Panc1 (cell line): ENCODE measurements around the gene CYB5B.
"Not testable (repeated sequence)": the region's sequence is repeated elsewhere in the genome, so short reads cannot be mapped to it uniquely, and the experiment has no call there.

Experiments
- REST ChIP-seq, 2 experiments: IDR thresholded peaks; 2 replicates each; pipeline ENCODE4 v1.6.1; 2011 to 2012; ENCODE audit warnings: low read depth in 2 of 2, control low read depth in 1 of 2, low read length in 1 of 2, mild to moderate bottlenecking in 1 of 2, moderate library complexity in 1 of 2; ENCODE audit not compliant: insufficient read depth in 1 of 2
- SIN3A ChIP-seq: IDR thresholded peaks from 2 replicates; pipeline ENCODE4 v1.6.1; 2012; ENCODE audit warnings: low read depth, mild to moderate bottlenecking, low read length, moderate library complexity, borderline replicate concordance; ENCODE audit not compliant: insufficient read depth
- TF ChIP-seq, protein P1 (sequence below): fragments of 450-650 bp; IDR thresholded peaks from 2 replicates; pipeline ENCODE4 v1.5.1; 2017; ENCODE audit warnings: mild to moderate bottlenecking

DNA sequence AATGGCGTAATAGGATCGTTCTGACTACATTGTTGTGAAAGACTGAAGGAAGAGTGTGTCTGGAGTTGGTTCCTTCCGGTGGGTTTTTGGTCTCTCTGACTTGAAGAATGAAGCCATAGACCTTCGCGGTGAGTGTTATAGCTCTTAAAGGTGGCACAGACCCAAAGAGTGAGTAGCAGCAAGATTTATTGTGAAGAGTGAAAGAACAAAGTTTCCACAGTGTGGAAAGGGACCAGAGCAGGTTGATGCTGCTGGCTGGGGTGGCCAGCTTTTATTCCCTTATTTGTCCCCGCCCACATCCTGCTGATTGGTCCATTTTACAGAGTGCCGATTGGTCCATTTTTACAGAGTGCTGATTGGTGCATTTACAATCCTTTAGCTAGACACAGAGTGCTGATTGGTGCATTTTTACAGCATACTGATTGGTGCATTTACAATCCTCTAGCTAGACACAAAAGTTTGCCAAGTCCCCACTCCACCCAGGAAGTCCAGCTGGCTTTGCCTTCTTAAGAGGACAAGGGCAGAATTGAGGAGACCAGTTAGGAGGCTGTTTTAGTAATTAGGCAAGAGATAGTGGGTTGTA is 4.7 kb downstream of the CYB5B start:
- TF ChIP-seq, protein P1, sequence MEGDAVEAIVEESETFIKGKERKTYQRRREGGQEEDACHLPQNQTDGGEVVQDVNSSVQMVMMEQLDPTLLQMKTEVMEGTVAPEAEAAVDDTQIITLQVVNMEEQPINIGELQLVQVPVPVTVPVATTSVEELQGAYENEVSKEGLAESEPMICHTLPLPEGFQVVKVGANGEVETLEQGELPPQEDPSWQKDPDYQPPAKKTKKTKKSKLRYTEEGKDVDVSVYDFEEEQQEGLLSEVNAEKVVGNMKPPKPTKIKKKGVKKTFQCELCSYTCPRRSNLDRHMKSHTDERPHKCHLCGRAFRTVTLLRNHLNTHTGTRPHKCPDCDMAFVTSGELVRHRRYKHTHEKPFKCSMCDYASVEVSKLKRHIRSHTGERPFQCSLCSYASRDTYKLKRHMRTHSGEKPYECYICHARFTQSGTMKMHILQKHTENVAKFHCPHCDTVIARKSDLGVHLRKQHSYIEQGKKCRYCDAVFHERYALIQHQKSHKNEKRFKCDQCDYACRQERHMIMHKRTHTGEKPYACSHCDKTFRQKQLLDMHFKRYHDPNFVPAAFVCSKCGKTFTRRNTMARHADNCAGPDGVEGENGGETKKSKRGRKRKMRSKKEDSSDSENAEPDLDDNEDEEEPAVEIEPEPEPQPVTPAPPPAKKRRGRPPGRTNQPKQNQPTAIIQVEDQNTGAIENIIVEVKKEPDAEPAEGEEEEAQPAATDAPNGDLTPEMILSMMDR = not testable (repeated sequence)
- TF ChIP-seq REST (IDR thresholded peaks at IDR 0.05; ENCODE audit: insufficient read depth in 1 of 2, low read depth in 2 of 2, low read length in 1 of 2); SIN3A: not testable (repeated sequence)
